SK-N-SH (cell line): ENCODE measurements around the gene SLC3A2.

ENCODE experiments used
- EP300 ChIP-seq, 2 experiments: IDR thresholded peaks; 2 replicates each; pipeline versions ENCODE4 v1.4.0 to v1.6.1; 2012; ENCODE audit warnings: borderline replicate concordance in 1 of 2, low read depth in 1 of 2, low read length in 1 of 2
- TF ChIP-seq, protein P1 (sequence below): fragments of 200-600 bp; sonication (generic); IDR thresholded peaks from 2 replicates; pipeline ENCODE4 v1.6.1; 2017; ENCODE audit warnings: antibody characterized with exemption, mild to moderate bottlenecking, moderate library complexity

DNA sequence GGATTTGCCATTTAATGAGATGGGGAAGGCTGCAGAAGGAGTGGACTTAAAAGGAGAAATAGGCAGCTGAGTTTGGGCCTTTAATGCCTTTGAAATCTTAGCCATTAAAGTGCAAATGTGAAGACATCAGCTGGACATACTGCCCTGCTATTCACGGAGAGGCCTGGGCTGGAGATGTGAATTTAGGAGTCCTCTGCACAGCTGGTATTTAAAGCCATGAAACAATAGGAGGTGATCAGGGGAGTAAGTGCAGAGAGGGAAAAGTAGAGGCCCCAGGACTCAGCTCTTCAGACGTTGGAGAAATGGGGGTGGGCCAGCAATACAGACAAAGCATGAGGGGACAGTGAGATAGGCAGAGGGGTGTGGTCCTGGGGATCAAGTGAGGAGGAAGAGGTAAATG is 16.6 kb downstream of the SLC3A2 start:
- TF ChIP-seq EP300 (IDR thresholded peaks at IDR 0.05; ENCODE audit: borderline replicate concordance in 1 of 2, low read depth in 1 of 2, low read length in 1 of 2) = no peak
- TF ChIP-seq, protein P1, sequence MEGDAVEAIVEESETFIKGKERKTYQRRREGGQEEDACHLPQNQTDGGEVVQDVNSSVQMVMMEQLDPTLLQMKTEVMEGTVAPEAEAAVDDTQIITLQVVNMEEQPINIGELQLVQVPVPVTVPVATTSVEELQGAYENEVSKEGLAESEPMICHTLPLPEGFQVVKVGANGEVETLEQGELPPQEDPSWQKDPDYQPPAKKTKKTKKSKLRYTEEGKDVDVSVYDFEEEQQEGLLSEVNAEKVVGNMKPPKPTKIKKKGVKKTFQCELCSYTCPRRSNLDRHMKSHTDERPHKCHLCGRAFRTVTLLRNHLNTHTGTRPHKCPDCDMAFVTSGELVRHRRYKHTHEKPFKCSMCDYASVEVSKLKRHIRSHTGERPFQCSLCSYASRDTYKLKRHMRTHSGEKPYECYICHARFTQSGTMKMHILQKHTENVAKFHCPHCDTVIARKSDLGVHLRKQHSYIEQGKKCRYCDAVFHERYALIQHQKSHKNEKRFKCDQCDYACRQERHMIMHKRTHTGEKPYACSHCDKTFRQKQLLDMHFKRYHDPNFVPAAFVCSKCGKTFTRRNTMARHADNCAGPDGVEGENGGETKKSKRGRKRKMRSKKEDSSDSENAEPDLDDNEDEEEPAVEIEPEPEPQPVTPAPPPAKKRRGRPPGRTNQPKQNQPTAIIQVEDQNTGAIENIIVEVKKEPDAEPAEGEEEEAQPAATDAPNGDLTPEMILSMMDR = no peak
